ENCODE measurements around the gene FCHSD2.
A peak's percentile ranks its signal among the peaks of the same experiment; 100 is the strongest.
"Not testable (repeated sequence)": the region's sequence is repeated elsewhere in the genome, so short reads cannot be mapped to it uniquely, and the experiment has no call there.

The FCHSD2 gene

GRCh38 chr11:72808331-72808798, 333.8 kb downstream of the FCHSD2 start:
- no peak for DNase-seq (ENCODE audit: low read depth in 3 of 3, low spot score in 1 of 3)

GRCh38 chr11:72807792-72808191, 334.3 kb downstream of the FCHSD2 start:
- DNase-seq (ENCODE audit: low read depth in 3 of 3, low spot score in 1 of 3), result no peak

- DNase-seq (ENCODE audit: low read depth in 3 of 3, low spot score in 1 of 3), result no peak
Measured at GRCh38 chr11:72807021-72807693, 335.0 kb downstream of the FCHSD2 start.

GRCh38 chr11:72806378-72806777, 335.7 kb downstream of the FCHSD2 start:
- DNase-seq (ENCODE audit: low read depth in 3 of 3, low spot score in 1 of 3), result not testable (repeated sequence)

GRCh38 chr11:72805216-72805615, 336.9 kb downstream of the FCHSD2 start:
- DNase-seq (ENCODE audit: low read depth in 3 of 3, low spot score in 1 of 3), result no peak

- DNase-seq (ENCODE audit: low read depth in 3 of 3, low spot score in 1 of 3), result no peak
Measured at GRCh38 chr11:72802822-72803221, 339.3 kb downstream of the FCHSD2 start.

GRCh38 chr11:72799441-72799840, 342.7 kb downstream of the FCHSD2 start:
- DNase-seq (ENCODE audit: low read depth in 3 of 3, low spot score in 1 of 3), result no peak

- no peak for DNase-seq (ENCODE audit: low read depth in 3 of 3, low spot score in 1 of 3)
Measured at GRCh38 chr11:72798361-72798760, 343.8 kb downstream of the FCHSD2 start.

GRCh38 chr11:72793425-72794367, 348.4 kb downstream of the FCHSD2 start, which contains the start of gene STARD10:
TSS of gene STARD10 (minus strand) at chr11:72794047. CDS start at chr11:72781181, 12,866 bp downstream.
- DNase-seq (ENCODE audit: low read depth in 3 of 3, low spot score in 1 of 3), result peak; percentile 86 to 91 (median 90)

- no peak for DNase-seq (ENCODE audit: low read depth in 3 of 3, low spot score in 1 of 3)
Measured at GRCh38 chr11:72793076-72793424, 349.1 kb downstream of the FCHSD2 start.

GRCh38 chr11:72792437-72793021, 349.6 kb downstream of the FCHSD2 start:
- DNase-seq (ENCODE audit: low read depth in 3 of 3, low spot score in 1 of 3), result no peak

GRCh38 chr11:72791228-72791627, 350.9 kb downstream of the FCHSD2 start:
- not testable (repeated sequence) for DNase-seq (ENCODE audit: low read depth in 3 of 3, low spot score in 1 of 3)

GRCh38 chr11:72789493-72790131, 352.5 kb downstream of the FCHSD2 start:
- no peak for DNase-seq (ENCODE audit: low read depth in 3 of 3, low spot score in 1 of 3)

- DNase-seq (ENCODE audit: low read depth in 3 of 3, low spot score in 1 of 3), result no peak
Measured at GRCh38 chr11:72788241-72788640, 353.9 kb downstream of the FCHSD2 start.

GRCh38 chr11:72787216-72788104, 354.7 kb downstream of the FCHSD2 start:
- DNase-seq (ENCODE audit: low read depth in 3 of 3, low spot score in 1 of 3), result no peak

All from stimulated activated CD4-positive, alpha-beta T cell treated with anti-CD3 and anti-CD28 coated beads, TNF-alpha, amount 100 ng/mL, for 1 hour (primary cell).